Progenitor cell of endocrine pancreas (in vitro differentiated cells): ENCODE data around the gene CST8. TPM values are rescaled to one million over a fixed set of nuclear protein-coding genes. Genes with fewer than 3 reads are reported as not detected.

Source experiments
- DNase-seq: peaks from one replicate; pipeline ENCODE4 v3.0.0; 2021; ENCODE audit warnings: low spot score; ENCODE audit not compliant: unreplicated experiment
- H3K27ac Mint-ChIP-seq: 2 replicates; pipeline ENCODE4 v1.8.0; 2021; ENCODE audit warnings: mild to moderate bottlenecking, moderate library complexity, mixed read lengths
- H3K27me3 Mint-ChIP-seq: 2 replicates; pipeline ENCODE4 v1.8.0; 2021; ENCODE audit warnings: mixed read lengths
- H3K36me3 Mint-ChIP-seq: 2 replicates; pipeline ENCODE4 v1.8.0; 2022; ENCODE audit warnings: mixed read lengths; ENCODE audit not compliant: insufficient read depth
- H3K4me1 Mint-ChIP-seq: 2 replicates; pipeline ENCODE4 v1.8.0; 2021; ENCODE audit warnings: low read depth, mixed read lengths
- H3K4me3 Mint-ChIP-seq: 2 replicates; pipeline ENCODE4 v1.8.0; 2021; ENCODE audit warnings: low read depth, mild to moderate bottlenecking, moderate library complexity, mixed read lengths
- H3K9me3 Mint-ChIP-seq: 2 replicates; pipeline ENCODE4 v1.8.0; 2021; ENCODE audit warnings: low read depth, mixed read lengths
- total RNA-seq: library from RNA; stranded (reverse); gene quantifications from 2 replicates; pipeline ENCODE4 v1.2.1, GENCODE V29; 2021
- TF ChIP-seq, protein P1 (sequence below): fragments of 200-600 bp; sonication (generic); IDR thresholded peaks from one replicate; pipeline ENCODE4 v1.5.0; 2021; ENCODE audit warnings: antibody characterized with exemption, mild to moderate bottlenecking; ENCODE audit not compliant: unreplicated experiment

The CST8 gene
- total RNA-seq, 1 donor from 2014 or later = not detected

DNA sequence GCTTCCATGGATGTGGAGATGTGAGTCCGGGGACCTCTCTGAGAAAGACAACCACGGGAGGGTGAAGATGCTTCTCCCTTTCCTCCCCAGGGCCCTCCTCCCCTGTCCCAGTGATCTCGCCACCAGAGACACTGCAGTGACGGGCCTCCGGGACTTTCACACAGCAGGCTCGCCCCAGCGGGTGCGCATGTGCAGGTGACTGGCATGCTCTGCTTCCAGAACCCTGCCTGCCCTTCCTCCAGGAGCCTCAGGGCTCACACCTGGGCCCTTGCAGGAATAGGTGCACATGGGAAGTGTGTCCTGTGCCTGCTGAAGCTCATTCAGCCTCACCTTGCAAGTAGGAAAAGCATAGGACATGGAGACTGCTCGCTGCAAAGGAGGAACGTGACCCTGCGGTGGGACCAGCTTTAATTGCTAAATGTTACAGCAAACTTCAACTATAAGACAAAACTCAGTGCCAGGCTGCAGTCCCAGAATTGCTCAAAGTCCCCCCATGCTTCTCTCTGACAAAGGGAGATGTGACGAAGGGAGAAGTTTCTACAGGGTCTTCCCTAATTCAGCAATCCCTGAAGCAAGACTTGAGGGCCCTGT lies 19.2 kb downstream of the CST8 start:
- H3K4me3 Mint-ChIP-seq = no peak overlapping the region
- H3K4me1 Mint-ChIP-seq = peaks cover 2% of the 10 kb centered on the region
- TF ChIP-seq, protein P1, sequence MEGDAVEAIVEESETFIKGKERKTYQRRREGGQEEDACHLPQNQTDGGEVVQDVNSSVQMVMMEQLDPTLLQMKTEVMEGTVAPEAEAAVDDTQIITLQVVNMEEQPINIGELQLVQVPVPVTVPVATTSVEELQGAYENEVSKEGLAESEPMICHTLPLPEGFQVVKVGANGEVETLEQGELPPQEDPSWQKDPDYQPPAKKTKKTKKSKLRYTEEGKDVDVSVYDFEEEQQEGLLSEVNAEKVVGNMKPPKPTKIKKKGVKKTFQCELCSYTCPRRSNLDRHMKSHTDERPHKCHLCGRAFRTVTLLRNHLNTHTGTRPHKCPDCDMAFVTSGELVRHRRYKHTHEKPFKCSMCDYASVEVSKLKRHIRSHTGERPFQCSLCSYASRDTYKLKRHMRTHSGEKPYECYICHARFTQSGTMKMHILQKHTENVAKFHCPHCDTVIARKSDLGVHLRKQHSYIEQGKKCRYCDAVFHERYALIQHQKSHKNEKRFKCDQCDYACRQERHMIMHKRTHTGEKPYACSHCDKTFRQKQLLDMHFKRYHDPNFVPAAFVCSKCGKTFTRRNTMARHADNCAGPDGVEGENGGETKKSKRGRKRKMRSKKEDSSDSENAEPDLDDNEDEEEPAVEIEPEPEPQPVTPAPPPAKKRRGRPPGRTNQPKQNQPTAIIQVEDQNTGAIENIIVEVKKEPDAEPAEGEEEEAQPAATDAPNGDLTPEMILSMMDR = no peak
- H3K27me3 Mint-ChIP-seq = peaks cover 9% of the 10 kb centered on the region
- H3K36me3 Mint-ChIP-seq = no peaks in the 10 kb centered on the region
- no peak for DNase-seq
- no peak overlapping the region for H3K27ac Mint-ChIP-seq
- no peaks in the 10 kb centered on the region for H3K9me3 Mint-ChIP-seq

DNA sequence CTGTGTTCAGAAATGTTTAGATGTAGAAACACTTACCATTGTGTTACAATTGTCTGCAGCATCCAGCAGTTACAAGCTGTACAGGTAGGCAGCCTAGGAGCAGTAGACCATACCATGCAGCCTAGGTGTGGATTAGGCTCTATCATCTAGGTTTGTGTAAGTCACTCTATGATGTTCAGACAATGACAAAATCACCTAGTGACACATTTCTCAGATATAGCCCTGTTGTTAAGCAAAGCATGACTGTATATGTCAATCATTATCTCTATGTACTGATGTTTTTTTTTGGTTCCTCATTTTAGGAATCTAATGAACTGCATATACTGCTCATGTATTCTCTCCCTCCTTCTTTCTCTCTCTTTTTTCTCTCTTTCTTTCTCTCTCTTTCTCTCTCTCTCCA lies 22.2 kb downstream of the CST8 start:
- peaks cover 2% of the 10 kb centered on the region for H3K4me1 Mint-ChIP-seq
- no peak overlapping the region for H3K27ac Mint-ChIP-seq
- TF ChIP-seq, protein P1 = no peak
- no peak for DNase-seq
- no peak overlapping the region for H3K4me3 Mint-ChIP-seq
- no peaks in the 10 kb centered on the region for H3K9me3 Mint-ChIP-seq
- peaks cover 9% of the 10 kb centered on the region for H3K27me3 Mint-ChIP-seq
- H3K36me3 Mint-ChIP-seq = no peaks in the 10 kb centered on the region

DNA sequence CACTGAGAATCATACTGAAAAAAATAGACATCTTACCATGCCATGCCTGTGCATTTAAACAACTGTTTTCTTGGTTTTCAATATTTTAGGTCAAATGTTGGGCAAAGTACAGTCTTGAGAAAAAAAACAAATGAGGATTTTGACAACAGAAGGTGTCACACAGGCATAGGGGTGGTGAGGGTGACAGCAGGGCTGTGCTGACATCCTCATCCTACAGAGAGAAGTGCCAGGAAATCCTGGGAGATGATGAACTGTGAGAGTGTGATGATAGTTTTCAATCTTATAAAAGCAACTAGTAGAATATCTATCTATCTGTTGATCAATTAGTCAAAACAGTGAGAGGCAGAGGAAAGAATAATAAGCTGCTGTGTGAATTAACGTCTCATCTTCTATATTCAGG lies 23.9 kb downstream of the CST8 start:
- H3K4me3 Mint-ChIP-seq = no peak overlapping the region
- no peaks in the 10 kb centered on the region for H3K36me3 Mint-ChIP-seq
- peaks cover 7% of the 10 kb centered on the region for H3K27me3 Mint-ChIP-seq
- no peaks in the 10 kb centered on the region for H3K9me3 Mint-ChIP-seq
- H3K4me1 Mint-ChIP-seq = no peaks in the 10 kb centered on the region
- no peak for DNase-seq
- H3K27ac Mint-ChIP-seq = no peak overlapping the region
- TF ChIP-seq, protein P1 = no peak

DNA sequence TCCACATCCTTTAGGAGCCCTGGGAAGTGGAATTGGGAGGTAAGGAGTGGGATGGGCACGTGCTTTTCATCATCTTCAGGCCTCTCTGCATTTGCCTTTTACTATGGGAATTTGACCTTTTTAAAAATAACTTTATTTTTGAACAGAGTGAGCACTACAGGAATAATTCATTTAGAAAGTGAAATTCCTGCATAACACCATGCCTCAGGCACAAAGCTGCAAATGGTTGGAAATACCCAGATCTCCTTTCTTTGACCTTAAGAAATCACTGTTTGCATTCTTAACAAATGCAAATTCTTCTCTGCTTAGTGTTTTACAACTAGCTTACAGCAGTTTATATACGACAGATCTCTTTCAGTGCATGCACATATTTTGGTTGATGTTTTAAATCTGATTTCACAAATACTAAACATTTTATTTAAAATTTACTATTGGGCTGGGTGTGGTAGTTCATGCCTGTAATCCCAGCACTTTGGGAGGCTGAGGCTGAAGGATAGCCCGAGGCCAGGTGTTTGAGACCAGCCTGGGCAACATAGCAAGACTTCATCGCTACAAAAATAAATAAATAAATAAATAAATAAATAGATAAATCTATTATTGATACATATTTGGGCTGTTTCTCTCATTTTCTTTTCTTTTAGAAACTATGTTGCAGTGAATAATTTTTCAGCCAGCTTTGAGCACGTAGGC lies 24.5 kb downstream of the CST8 start:
- H3K4me1 Mint-ChIP-seq = no peaks in the 10 kb centered on the region
- H3K9me3 Mint-ChIP-seq = no peaks in the 10 kb centered on the region
- no peaks in the 10 kb centered on the region for H3K36me3 Mint-ChIP-seq
- DNase-seq = no peak
- TF ChIP-seq, protein P1 = no peak
- H3K27me3 Mint-ChIP-seq = peaks cover 7% of the 10 kb centered on the region
- no peak overlapping the region for H3K4me3 Mint-ChIP-seq
- H3K27ac Mint-ChIP-seq = no peak overlapping the region

DNA sequence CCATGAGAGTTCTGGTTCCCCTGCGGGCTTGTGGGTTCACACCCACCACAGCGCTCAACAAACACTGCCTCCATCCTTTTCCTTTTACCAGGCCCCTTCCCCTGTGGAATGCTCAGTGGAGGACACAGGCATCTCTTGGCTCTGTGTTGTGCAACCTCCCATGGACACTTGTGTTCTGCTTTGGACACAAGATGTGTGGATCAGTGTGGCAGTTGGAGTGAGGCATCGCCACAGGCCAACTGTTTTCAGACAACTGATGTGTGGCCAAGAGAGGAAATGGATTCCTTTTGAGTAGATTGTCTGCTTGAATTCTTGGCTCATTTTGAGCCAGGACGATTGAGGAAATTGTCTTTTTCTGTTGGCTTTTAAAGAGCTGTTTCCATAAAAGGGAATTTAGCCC lies 26.8 kb downstream of the CST8 start:
- DNase-seq = no peak
- Mint-ChIP-seq H3K27me3 (no peaks in the 10 kb centered on the region), H3K36me3 (no peaks in the 10 kb centered on the region), H3K4me3 (no peak overlapping the region), H3K27ac (no peak overlapping the region), H3K4me1 (no peaks in the 10 kb centered on the region), H3K9me3 (no peaks in the 10 kb centered on the region)
- TF ChIP-seq, protein P1 = no peak
